Measurements from ENCODE around the gene SMC1B.

Gene SMC1B

GRCh38 chr22:45448431-45448830 is 35.0 kb upstream of the SMC1B start:
- no peak for TF ChIP-seq REST (IDR thresholded peaks at IDR 0.05; ENCODE audit: insufficient read depth in 1 of 2, low read depth in 2 of 2, low read length in 2 of 2)
- TF ChIP-seq TAF1 (IDR thresholded peaks at IDR 0.05; ENCODE audit: borderline replicate concordance, insufficient read depth, low read length) = no peak

GRCh38 chr22:45446216-45446615 is 32.8 kb upstream of the SMC1B start:
- TF ChIP-seq POLR2AphosphoS5 (IDR thresholded peaks at IDR 0.05; ENCODE audit: low read depth, low read length) (no peak), TAF1 (IDR thresholded peaks at IDR 0.05; ENCODE audit: borderline replicate concordance, insufficient read depth, low read length) (no peak), FOXP2 (optimal IDR thresholded peaks at IDR 0.05; ENCODE audit: borderline replicate concordance, extremely low read depth, extremely low read length, insufficient read depth) (no peak), REST (IDR thresholded peaks at IDR 0.05; ENCODE audit: insufficient read depth in 1 of 2, low read depth in 2 of 2, low read length in 2 of 2) (no peak), SIN3A (IDR thresholded peaks at IDR 0.05; ENCODE audit: borderline replicate concordance, insufficient read depth, low read length) (no peak)

- no peak for TF ChIP-seq REST (IDR thresholded peaks at IDR 0.05; ENCODE audit: insufficient read depth in 1 of 2, low read depth in 2 of 2, low read length in 2 of 2)
- TF ChIP-seq TAF1 (IDR thresholded peaks at IDR 0.05; ENCODE audit: borderline replicate concordance, insufficient read depth, low read length) = no peak
- TF ChIP-seq SIN3A (IDR thresholded peaks at IDR 0.05; ENCODE audit: borderline replicate concordance, insufficient read depth, low read length) = no peak
- no peak for TF ChIP-seq FOXP2 (optimal IDR thresholded peaks at IDR 0.05; ENCODE audit: borderline replicate concordance, extremely low read depth, extremely low read length, insufficient read depth)
- TF ChIP-seq POLR2AphosphoS5 (IDR thresholded peaks at IDR 0.05; ENCODE audit: low read depth, low read length) = no peak
Measured at GRCh38 chr22:45445031-45445710, 31.8 kb upstream of the SMC1B start.

GRCh38 chr22:45444168-45444567 is 30.8 kb upstream of the SMC1B start:
- TF ChIP-seq TAF1 (IDR thresholded peaks at IDR 0.05; ENCODE audit: borderline replicate concordance, insufficient read depth, low read length) (no peak), FOXP2 (optimal IDR thresholded peaks at IDR 0.05; ENCODE audit: borderline replicate concordance, extremely low read depth, extremely low read length, insufficient read depth) (no peak), SIN3A (IDR thresholded peaks at IDR 0.05; ENCODE audit: borderline replicate concordance, insufficient read depth, low read length) (no peak), POLR2AphosphoS5 (IDR thresholded peaks at IDR 0.05; ENCODE audit: low read depth, low read length) (no peak), REST (IDR thresholded peaks at IDR 0.05; ENCODE audit: insufficient read depth in 1 of 2, low read depth in 2 of 2, low read length in 2 of 2) (no peak)

GRCh38 chr22:45442116-45442515 is 28.7 kb upstream of the SMC1B start:
- no peak for TF ChIP-seq SIN3A (IDR thresholded peaks at IDR 0.05; ENCODE audit: borderline replicate concordance, insufficient read depth, low read length)
- no peak for TF ChIP-seq POLR2AphosphoS5 (IDR thresholded peaks at IDR 0.05; ENCODE audit: low read depth, low read length)
- TF ChIP-seq FOXP2 (optimal IDR thresholded peaks at IDR 0.05; ENCODE audit: borderline replicate concordance, extremely low read depth, extremely low read length, insufficient read depth) = no peak
- no peak for TF ChIP-seq REST (IDR thresholded peaks at IDR 0.05; ENCODE audit: insufficient read depth in 1 of 2, low read depth in 2 of 2, low read length in 2 of 2)
- TF ChIP-seq TAF1 (IDR thresholded peaks at IDR 0.05; ENCODE audit: borderline replicate concordance, insufficient read depth, low read length) = no peak

All from PFSK-1 (cell line).